ENCODE measurements around the gene KRT17. TPM values are rescaled to one million over a fixed set of nuclear protein-coding genes. Genes with fewer than 3 reads are reported as not detected.
A peak's percentile ranks its signal among the peaks of the same experiment; 100 is the strongest.

KRT17 gene
- total RNA-seq, 1 experiment from 2014 or later = 1.5 TPM

- TF ChIP-seq AFF4 (CRISPR knock-in tag; IDR thresholded peaks at IDR 0.05; ENCODE audit: borderline replicate concordance) = no peak
Measured at GRCh38 chr17:41657936-41658335, 33.6 kb upstream of the KRT17 start (continued).

GRCh38 chr17:41657176-41657754, 32.9 kb upstream of the KRT17 start:
- DNase-seq (ENCODE audit: low spot score) (no peak), ATAC-seq (no peak)
- Mint-ChIP-seq H3K9me3 (no peaks in the 10 kb centered on the region), H3K4me3 (no peak overlapping the region), H3K4me1 (peaks cover 11% of the 10 kb centered on the region), H3K36me3 (no peaks in the 10 kb centered on the region), H3K27me3 (ENCODE audit: low read depth) (no peaks in the 10 kb centered on the region), H3K27ac (0 out of 2 replicates have a peak overlapping the region, but pooled peaks have one; percentile 53)
- POLR2A ChIA-PET = no interaction called here
- CTCF ChIA-PET = interaction anchor here (1.0 to 2.2 kb wide), 5 partner anchors 9 to 109 kb away, joined by 3 to 16 read pairs (median 9); no protein-coding TSS in a partner anchor
- TF ChIP-seq MLX (CRISPR knock-in tag; IDR thresholded peaks at IDR 0.05) (no peak), ZNF416 (CRISPR knock-in tag; IDR thresholded peaks at IDR 0.05) (no peak), NR1H2 (CRISPR knock-in tag; IDR thresholded peaks at IDR 0.05) (no peak), ATF6 (CRISPR knock-in tag; IDR thresholded peaks at IDR 0.05) (no peak), FOXJ3 (CRISPR knock-in tag; IDR thresholded peaks at IDR 0.05; ENCODE audit: borderline replicate concordance) (no peak), TEAD4 (CRISPR knock-in tag; IDR thresholded peaks at IDR 0.05) (no peak), KAT7 (CRISPR knock-in tag; IDR thresholded peaks at IDR 0.05; ENCODE audit: borderline replicate concordance) (no peak), CDX4 (CRISPR knock-in tag; IDR thresholded peaks at IDR 0.05; ENCODE audit: borderline replicate concordance) (no peak), GABPB1 (CRISPR knock-in tag; IDR thresholded peaks at IDR 0.05) (no peak), JUN (CRISPR knock-in tag; IDR thresholded peaks at IDR 0.05) (no peak), ZNF532 (CRISPR knock-in tag; IDR thresholded peaks at IDR 0.05; ENCODE audit: borderline replicate concordance) (no peak), NR3C1 (CRISPR knock-in tag; conservative IDR thresholded peaks at IDR 0.05; ENCODE audit: low read depth) (no peak), AR (CRISPR knock-in tag; IDR thresholded peaks at IDR 0.05) (no peak), SP1 (CRISPR knock-in tag; conservative IDR thresholded peaks at IDR 0.05) (no peak)

Measured in WTC11 (cell line).